ENCODE data around the gene EEF1B2.
"Not testable (repeated sequence)": the region's sequence is repeated elsewhere in the genome, so short reads cannot be mapped to it uniquely, and the experiment has no call there.

Gene EEF1B2

GRCh38 chr2:206173147-206173546, 13.5 kb downstream of the EEF1B2 start:
- Histone ChIP-seq H3K36me3 (no peaks in the 10 kb centered on the region), H3K4me3 (ENCODE audit: low read depth in 1 of 2, low read length in 1 of 2) (no peak overlapping the region), H3K4me1 (ENCODE audit: control insufficient read depth in 1 of 2, insufficient read depth in 1 of 2, low read depth in 1 of 2, low read length in 1 of 2) (no peaks in the 10 kb centered on the region), H3K9me3 (no peaks in the 10 kb centered on the region), H3K27me3 (peaks cover 27% of the 10 kb centered on the region), H3K27ac (no peak overlapping the region)
- TF ChIP-seq CTCF (IDR thresholded peaks at IDR 0.05): no peak

GRCh38 chr2:206176121-206176520, 16.4 kb downstream of the EEF1B2 start:
- Histone ChIP-seq H3K27ac (no peak overlapping the region), H3K9me3 (no peaks in the 10 kb centered on the region), H3K27me3 (peaks cover 38% of the 10 kb centered on the region), H3K4me3 (ENCODE audit: low read depth in 1 of 2, low read length in 1 of 2) (no peak overlapping the region), H3K36me3 (no peaks in the 10 kb centered on the region), H3K4me1 (ENCODE audit: control insufficient read depth in 1 of 2, insufficient read depth in 1 of 2, low read depth in 1 of 2, low read length in 1 of 2) (no peaks in the 10 kb centered on the region)
- no peak for TF ChIP-seq CTCF (IDR thresholded peaks at IDR 0.05)

- H3K9me3 ChIP-seq: no peaks in the 10 kb centered on the region
- H3K36me3 ChIP-seq: no peaks in the 10 kb centered on the region
- no peaks in the 10 kb centered on the region for H3K4me1 ChIP-seq (ENCODE audit: control insufficient read depth in 1 of 2, insufficient read depth in 1 of 2, low read depth in 1 of 2, low read length in 1 of 2)
- H3K4me3 ChIP-seq (ENCODE audit: low read depth in 1 of 2, low read length in 1 of 2): no peak overlapping the region
- H3K27ac ChIP-seq: no peak overlapping the region
- no peak for TF ChIP-seq CTCF (IDR thresholded peaks at IDR 0.05)
- peaks cover 38% of the 10 kb centered on the region for H3K27me3 ChIP-seq
Observed at GRCh38 chr2:206176901-206177300, 17.2 kb downstream of the EEF1B2 start.

GRCh38 chr2:206181526-206181925, 21.8 kb downstream of the EEF1B2 start:
- not testable (repeated sequence) for H3K36me3 ChIP-seq; H3K4me3 ChIP-seq (ENCODE audit: low read depth in 1 of 2, low read length in 1 of 2); H3K4me1 ChIP-seq (ENCODE audit: control insufficient read depth in 1 of 2, insufficient read depth in 1 of 2, low read depth in 1 of 2, low read length in 1 of 2)

GRCh38 chr2:206189691-206190090, 30.0 kb downstream of the EEF1B2 start:
- Histone ChIP-seq H3K36me3 (no peaks in the 10 kb centered on the region), H3K4me1 (ENCODE audit: control insufficient read depth in 1 of 2, insufficient read depth in 1 of 2, low read depth in 1 of 2, low read length in 1 of 2) (no peaks in the 10 kb centered on the region), H3K9me3 (no peaks in the 10 kb centered on the region), H3K27ac (no peak overlapping the region), H3K4me3 (ENCODE audit: low read depth in 1 of 2, low read length in 1 of 2) (no peak overlapping the region), H3K27me3 (peaks cover 44% of the 10 kb centered on the region)
- no peak for TF ChIP-seq CTCF (IDR thresholded peaks at IDR 0.05)

More at GRCh38 chr2:206181526-206181925, 21.8 kb downstream of the EEF1B2 start:
- H3K27me3 ChIP-seq: peaks cover 34% of the 10 kb centered on the region
- not testable (repeated sequence) for H3K9me3 ChIP-seq, H3K27ac ChIP-seq

- H3K9me3 ChIP-seq: no peaks in the 10 kb centered on the region
- no peak for TF ChIP-seq CTCF (IDR thresholded peaks at IDR 0.05)
- H3K36me3 ChIP-seq: no peaks in the 10 kb centered on the region
- H3K27ac ChIP-seq: no peak overlapping the region
- peaks cover 41% of the 10 kb centered on the region for H3K27me3 ChIP-seq
- no peak overlapping the region for H3K4me3 ChIP-seq (ENCODE audit: low read depth in 1 of 2, low read length in 1 of 2)
- H3K4me1 ChIP-seq (ENCODE audit: control insufficient read depth in 1 of 2, insufficient read depth in 1 of 2, low read depth in 1 of 2, low read length in 1 of 2): no peaks in the 10 kb centered on the region
Observed at GRCh38 chr2:206190111-206190510, 30.4 kb downstream of the EEF1B2 start.

Data from neutrophil (primary cell).